Neural progenitor cell (in vitro differentiated cells): ENCODE results near the gene ZMIZ1. TPM values are rescaled to one million over a fixed set of nuclear protein-coding genes. Genes with fewer than 3 reads are reported as not detected.

ENCODE experiments used
- DNase-seq: peaks from one replicate; pipeline ENCODE4 v3.0.0-alpha.2; 2016; ENCODE audit warnings: low spot score
- H2AFZ ChIP-seq: fragments of 200-600 bp; sonication (generic); replicated peaks from 2 replicates; pipeline ENCODE4 v1.6.1; 2016; ENCODE audit warnings: antibody characterized with exemption
- H3F3A ChIP-seq: fragments of 200-600 bp; sonication (generic); 2 replicates; pipeline ENCODE4 v1.6.1; 2016; ENCODE audit warnings: antibody characterized with exemption, low read depth
- H3K27ac ChIP-seq: fragments of 200-600 bp; sonication (generic); 2 replicates; pipeline ENCODE4 v1.5.1; 2016; ENCODE audit warnings: mild to moderate bottlenecking
- H3K27me3 ChIP-seq: fragments of 200-600 bp; sonication (generic); 2 replicates; pipeline ENCODE4 v1.6.1; 2016; ENCODE audit warnings: mild to moderate bottlenecking, moderate library complexity
- H3K36me3 ChIP-seq: fragments of 200-600 bp; sonication (generic); 2 replicates; pipeline ENCODE4 v1.5.1; 2016
- H3K4me1 ChIP-seq: fragments of 200-600 bp; sonication (generic); 2 replicates; pipeline ENCODE4 v1.6.1; 2016; ENCODE audit warnings: mixed run types
- H3K4me2 ChIP-seq: fragments of 200-600 bp; sonication (generic); 2 replicates; pipeline ENCODE4 v1.6.1; 2016
- H3K4me3 ChIP-seq: fragments of 200-600 bp; sonication (generic); 2 replicates; pipeline ENCODE4 v1.5.1; 2016
- H3K79me2 ChIP-seq: fragments of 200-600 bp; sonication (generic); 2 replicates; pipeline ENCODE4 v1.6.1; 2016; ENCODE audit warnings: low read depth
- H3K9ac ChIP-seq: fragments of 200-600 bp; sonication (generic); 2 replicates; pipeline ENCODE4 v1.6.1; 2016
- H3K9me3 ChIP-seq: fragments of 200-600 bp; sonication (generic); 2 replicates; pipeline ENCODE4 v1.5.1; 2016; ENCODE audit warnings: low read depth
- H4K20me1 ChIP-seq: fragments of 200-600 bp; sonication (generic); 2 replicates; pipeline ENCODE4 v1.6.1; 2016; ENCODE audit warnings: low read depth
- H3K27ac Mint-ChIP-seq: 3 replicates; pipeline ENCODE4 v1.8.0; 2021; ENCODE audit warnings: mixed read lengths
- H3K27me3 Mint-ChIP-seq: 2 replicates; pipeline ENCODE4 v1.8.0; 2022; ENCODE audit warnings: low read depth, mild to moderate bottlenecking, inconsistent platforms, moderate library complexity, mixed read lengths; ENCODE audit not compliant: insufficient read depth
- H3K36me3 Mint-ChIP-seq: 3 replicates; pipeline ENCODE4 v1.8.0; 2021; ENCODE audit warnings: mixed read lengths
- H3K4me1 Mint-ChIP-seq: 3 replicates; pipeline ENCODE4 v1.8.0; 2021; ENCODE audit warnings: mixed read lengths
- H3K4me3 Mint-ChIP-seq: 3 replicates; pipeline ENCODE4 v1.8.0; 2021; ENCODE audit warnings: mild to moderate bottlenecking, moderate library complexity, mixed read lengths
- H3K9me3 Mint-ChIP-seq: 3 replicates; pipeline ENCODE4 v1.8.0; 2020; ENCODE audit warnings: mixed read lengths
- CTCF ChIP-seq: fragments of 200-600 bp; sonication (generic); IDR thresholded peaks from 2 replicates; pipeline ENCODE4 v1.5.1; 2017; ENCODE audit warnings: antibody characterized with exemption, mild to moderate bottlenecking
- EZH2 ChIP-seq: fragments of 200-600 bp; sonication (generic); IDR thresholded peaks from 2 replicates; pipeline ENCODE4 v1.6.1; 2017; ENCODE audit warnings: antibody characterized with exemption, mild to moderate bottlenecking, moderate library complexity
- EZH2phosphoT487 ChIP-seq: fragments of 200-600 bp; sonication (generic); IDR thresholded peaks from 2 replicates; pipeline ENCODE4 v1.6.1; 2017; ENCODE audit warnings: antibody characterized with exemption
- total RNA-seq: library from RNA; depleted of rRNA; stranded (reverse); fragments of >200 nt; gene quantifications from 2 replicates; pipeline ENCODE4 v1.2.3, GENCODE V29; 2015; ENCODE audit warnings: low replicate concordance

ZMIZ1 gene
- total RNA-seq, 1 donor from 2014 or later, result 5.8 TPM

GRCh38 chr10:79359816-79360498, 291.2 kb downstream of the ZMIZ1 start:
- H3K4me3 ChIP-seq, result no peak overlapping the region
- no peaks in the 10 kb centered on the region for H3K79me2 ChIP-seq
- no peak overlapping the region for H3K27ac ChIP-seq
- DNase-seq, result no peak
- no peaks in the 10 kb centered on the region for H3K9me3 ChIP-seq
- no peaks in the 10 kb centered on the region for H3K36me3 ChIP-seq
- no peak overlapping the region for H3K9ac ChIP-seq
- no peaks in the 10 kb centered on the region for H3K27me3 Mint-ChIP-seq
- no peak overlapping the region for H2AFZ ChIP-seq
- no peak overlapping the region for H3K27ac Mint-ChIP-seq
- H3K4me2 ChIP-seq, result no peak overlapping the region
- H3K36me3 Mint-ChIP-seq, result peaks cover 13% of the 10 kb centered on the region
- H3F3A ChIP-seq, result no peaks in the 10 kb centered on the region
- no peaks in the 10 kb centered on the region for H3K27me3 ChIP-seq
- H4K20me1 ChIP-seq, result no peaks in the 10 kb centered on the region
- TF ChIP-seq CTCF (no peak), EZH2 (no peak), EZH2phosphoT487 (no peak)
- H3K9me3 Mint-ChIP-seq, result peaks cover 5% of the 10 kb centered on the region
- no peaks in the 10 kb centered on the region for H3K4me1 ChIP-seq
- H3K4me3 Mint-ChIP-seq, result no peak overlapping the region
- no peaks in the 10 kb centered on the region for H3K4me1 Mint-ChIP-seq

- Histone ChIP-seq H2AFZ (no peak overlapping the region), H3K9me3 (no peaks in the 10 kb centered on the region), H3F3A (no peaks in the 10 kb centered on the region), H3K9ac (no peak overlapping the region), H3K79me2 (no peaks in the 10 kb centered on the region), H4K20me1 (no peaks in the 10 kb centered on the region), H3K4me1 (no peaks in the 10 kb centered on the region), H3K27me3 (peaks cover 5% of the 10 kb centered on the region), H3K4me2 (no peak overlapping the region), H3K4me3 (no peak overlapping the region), H3K27ac (no peak overlapping the region), H3K36me3 (no peaks in the 10 kb centered on the region)
- Mint-ChIP-seq H3K36me3 (peaks cover 5% of the 10 kb centered on the region), H3K27me3 (no peaks in the 10 kb centered on the region), H3K4me3 (no peak overlapping the region), H3K9me3 (peaks cover 5% of the 10 kb centered on the region), H3K4me1 (no peaks in the 10 kb centered on the region), H3K27ac (no peak overlapping the region)
- TF ChIP-seq EZH2, result no peak
- TF ChIP-seq EZH2phosphoT487, result no peak
- TF ChIP-seq CTCF, result no peak
- DNase-seq, result no peak
Measured at GRCh38 chr10:79360499-79361342, 292.0 kb downstream of the ZMIZ1 start.

- H3K9me3 Mint-ChIP-seq, result peaks cover 5% of the 10 kb centered on the region
- H4K20me1 ChIP-seq, result no peaks in the 10 kb centered on the region
- TF ChIP-seq EZH2, result no peak
- no peak for TF ChIP-seq EZH2phosphoT487
- TF ChIP-seq CTCF, result no peak
- H3K27me3 ChIP-seq, result peaks cover 5% of the 10 kb centered on the region
- no peak overlapping the region for H2AFZ ChIP-seq
- no peak overlapping the region for H3K27ac Mint-ChIP-seq
- no peak overlapping the region for H3K4me3 ChIP-seq
- H3K4me1 Mint-ChIP-seq, result no peaks in the 10 kb centered on the region
- no peaks in the 10 kb centered on the region for H3K79me2 ChIP-seq
- no peaks in the 10 kb centered on the region for H3F3A ChIP-seq
- peaks cover 3% of the 10 kb centered on the region for H3K36me3 Mint-ChIP-seq
- H3K27me3 Mint-ChIP-seq, result no peaks in the 10 kb centered on the region
- no peaks in the 10 kb centered on the region for H3K9me3 ChIP-seq
- no peak for DNase-seq
- H3K4me3 Mint-ChIP-seq, result no peak overlapping the region
- H3K4me2 ChIP-seq, result no peak overlapping the region
- no peak overlapping the region for H3K9ac ChIP-seq
- no peaks in the 10 kb centered on the region for H3K36me3 ChIP-seq
- no peak overlapping the region for H3K27ac ChIP-seq
- no peaks in the 10 kb centered on the region for H3K4me1 ChIP-seq
Measured at GRCh38 chr10:79361726-79362397, 293.1 kb downstream of the ZMIZ1 start.
